Activated naive CD8-positive, alpha-beta T cell treated with anti-CD3 and anti-CD28 coated beads, Interleukin-2, amount 10 ng/mL, durations not matched to agents 7 days and 5 days (primary cell): ENCODE data around the gene TAS2R5. TPM values are rescaled to one million over a fixed set of nuclear protein-coding genes. Genes with fewer than 3 reads are reported as not detected.
"Not testable (repeated sequence)": the region's sequence is repeated elsewhere in the genome, so short reads cannot be mapped to it uniquely, and the experiment has no call there.

Experiments
- ATAC-seq: fragments of 150-1000 bp; cut with Tn5 transposase; one replicate; pipeline ENCODE4 v1.10.0; 2021; ENCODE audit warnings: low read depth, moderate library complexity
- POLR2A ChIA-PET: fragments of 350-600 bp; sonication (Branson Sonifier 250); formaldehyde crosslinking; loops from one replicate; lab custom pipeline; 2021; ENCODE audit warnings: antibody characterized with exemption; lab: Charles Lee
- DNase-seq: peaks from one replicate; pipeline ENCODE4 v3.0.0; 2021
- H3K27ac Mint-ChIP-seq: one replicate; pipeline ENCODE4 v1.8.0; 2022; ENCODE audit warnings: mild to moderate bottlenecking, mixed read lengths
- H3K27me3 Mint-ChIP-seq: one replicate; pipeline ENCODE4 v1.8.0; 2022; ENCODE audit warnings: mild to moderate bottlenecking, moderate library complexity, mixed read lengths
- H3K36me3 Mint-ChIP-seq: one replicate; pipeline ENCODE4 v1.8.0; 2021; ENCODE audit warnings: mild to moderate bottlenecking, mixed read lengths
- H3K4me1 Mint-ChIP-seq: one replicate; pipeline ENCODE4 v1.8.0; 2021; ENCODE audit warnings: mixed read lengths
- H3K4me3 Mint-ChIP-seq: one replicate; pipeline ENCODE4 v1.8.0; 2022; ENCODE audit warnings: mild to moderate bottlenecking, moderate library complexity, mixed read lengths
- H3K9me3 Mint-ChIP-seq: one replicate; pipeline ENCODE4 v1.8.0; 2021; ENCODE audit warnings: mixed read lengths
- total RNA-seq, 2 experiments: library from RNA; stranded (reverse); gene quantifications; one replicate each; pipeline ENCODE4 v1.2.3, GENCODE V29; 2021

Gene TAS2R5
- total RNA-seq: 1 to 10 TPM; 1.7 to 2.6 TPM

DNA sequence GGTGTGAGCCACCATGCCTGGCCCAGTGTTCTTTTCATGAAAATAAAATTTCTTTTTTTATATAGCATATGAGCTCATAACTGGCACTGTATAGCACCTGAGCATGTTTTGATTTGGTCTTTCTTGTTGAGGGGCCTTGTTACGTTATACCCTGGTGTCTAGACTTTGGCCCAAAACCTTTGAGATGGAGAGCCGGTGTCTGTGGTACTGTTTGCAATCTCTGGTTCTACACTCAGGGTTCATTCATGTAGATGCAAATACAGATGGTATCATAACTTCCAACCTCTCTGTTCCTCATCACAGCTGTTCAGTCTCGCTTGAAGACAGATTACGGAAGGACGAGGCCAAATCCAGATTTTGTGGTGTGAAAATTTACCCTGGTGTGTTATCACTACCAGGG, at the start of gene TAS2R5:
TAS2R5 (plus strand) TSS at position 301 of the 400 bp plus-strand sequence. CDS start 145 bp downstream, outside the sequence.
- Mint-ChIP-seq H3K4me1 (peaks cover 2% of the 10 kb centered on the region), H3K27ac (no peak within 1 kb of the TSS), H3K27me3 (no peaks in the 10 kb centered on the region), H3K4me3 (no peak within 1 kb of the TSS), H3K36me3 (peaks cover 7% of the 10 kb centered on the region), H3K9me3 (no peaks in the 10 kb centered on the region)
- DNase-seq (no peak), ATAC-seq (no peak)
- POLR2A ChIA-PET: no interaction called here

DNA sequence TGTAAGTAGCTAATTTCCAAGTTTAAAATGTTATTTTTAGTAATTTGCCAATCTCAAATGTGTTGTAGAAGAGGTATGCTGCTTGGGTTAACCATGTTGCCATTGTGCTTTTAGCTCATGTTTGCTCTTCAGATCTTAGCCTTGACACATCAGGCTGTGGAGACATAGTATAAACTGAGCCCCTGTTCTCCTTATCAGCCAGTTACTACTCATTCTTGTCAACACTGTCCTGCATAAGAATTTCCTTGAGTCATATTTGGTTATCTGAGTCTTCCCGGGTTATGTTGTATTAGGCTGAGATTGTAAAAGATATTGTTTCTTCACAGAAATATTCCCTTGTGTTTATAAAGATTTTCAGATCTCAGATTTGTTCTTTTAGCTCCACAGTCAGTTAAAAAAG, 47.8 kb upstream of the TAS2R5 start:
- POLR2A ChIA-PET: no interaction called here
- H3K9me3 Mint-ChIP-seq: no peaks in the 10 kb centered on the region
- no peak for ATAC-seq
- peaks cover 28% of the 10 kb centered on the region for H3K36me3 Mint-ChIP-seq
- no peak overlapping the region for H3K27ac Mint-ChIP-seq
- no peak overlapping the region for H3K4me3 Mint-ChIP-seq
- H3K4me1 Mint-ChIP-seq: peaks cover 21% of the 10 kb centered on the region
- DNase-seq: no peak
- H3K27me3 Mint-ChIP-seq: no peaks in the 10 kb centered on the region

- DNase-seq (no peak), ATAC-seq (no peak)
- Mint-ChIP-seq H3K4me3 (no peak overlapping the region), H3K4me1 (peaks cover 18% of the 10 kb centered on the region), H3K36me3 (peaks cover 26% of the 10 kb centered on the region), H3K9me3 (no peaks in the 10 kb centered on the region), H3K27ac (no peak overlapping the region), H3K27me3 (no peaks in the 10 kb centered on the region)
- POLR2A ChIA-PET: no interaction called here
These were observed 45.9 kb upstream of the TAS2R5 start for GRCh38 chr7:141744131-141744530.

GRCh38 chr7:141748396-141748795, 41.6 kb upstream of the TAS2R5 start:
- Mint-ChIP-seq H3K27ac (no peak overlapping the region), H3K9me3 (peaks cover 17% of the 10 kb centered on the region), H3K36me3 (peaks cover 57% of the 10 kb centered on the region), H3K27me3 (no peaks in the 10 kb centered on the region), H3K4me1 (peaks cover 3% of the 10 kb centered on the region), H3K4me3 (no peak overlapping the region)
- ATAC-seq (no peak), DNase-seq (no peak)
- POLR2A ChIA-PET: no interaction called here

DNA sequence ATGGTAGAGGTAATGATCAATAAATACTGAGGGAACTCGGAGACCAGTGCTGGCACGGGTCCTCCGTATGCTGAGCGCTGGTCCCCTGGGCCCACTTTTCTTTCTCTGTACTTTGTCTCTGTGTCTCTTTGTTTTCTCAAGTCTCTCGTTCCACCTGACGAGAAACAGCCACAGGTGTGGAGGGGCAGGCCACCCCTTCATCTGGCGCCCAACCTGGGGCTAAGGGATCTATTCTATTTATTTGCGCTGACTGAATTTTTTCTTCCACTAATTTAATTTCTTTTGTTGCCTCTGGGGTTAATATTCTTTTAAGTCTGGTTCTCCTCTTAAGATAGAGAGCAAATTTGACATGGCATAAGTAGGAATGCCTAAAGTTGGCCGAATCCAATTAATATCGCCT, 38.1 kb upstream of the TAS2R5 start:
- Mint-ChIP-seq H3K36me3 (peaks cover 52% of the 10 kb centered on the region), H3K9me3 (peaks cover 17% of the 10 kb centered on the region)
- H3K4me1 Mint-ChIP-seq, POLR2A ChIA-PET, ATAC-seq, H3K4me3 Mint-ChIP-seq, DNase-seq, H3K27ac Mint-ChIP-seq, H3K27me3 Mint-ChIP-seq: not testable (repeated sequence)

- peaks cover 52% of the 10 kb centered on the region for H3K36me3 Mint-ChIP-seq
- no peaks in the 10 kb centered on the region for H3K27me3 Mint-ChIP-seq
- H3K9me3 Mint-ChIP-seq: peaks cover 17% of the 10 kb centered on the region
- H3K4me3 Mint-ChIP-seq: no peak overlapping the region
- H3K27ac Mint-ChIP-seq: no peak overlapping the region
- POLR2A ChIA-PET: no interaction called here
- no peaks in the 10 kb centered on the region for H3K4me1 Mint-ChIP-seq
- no peak for DNase-seq
- ATAC-seq: no peak
These were observed 37.4 kb upstream of the TAS2R5 start for GRCh38 chr7:141752634-141753033.

DNA sequence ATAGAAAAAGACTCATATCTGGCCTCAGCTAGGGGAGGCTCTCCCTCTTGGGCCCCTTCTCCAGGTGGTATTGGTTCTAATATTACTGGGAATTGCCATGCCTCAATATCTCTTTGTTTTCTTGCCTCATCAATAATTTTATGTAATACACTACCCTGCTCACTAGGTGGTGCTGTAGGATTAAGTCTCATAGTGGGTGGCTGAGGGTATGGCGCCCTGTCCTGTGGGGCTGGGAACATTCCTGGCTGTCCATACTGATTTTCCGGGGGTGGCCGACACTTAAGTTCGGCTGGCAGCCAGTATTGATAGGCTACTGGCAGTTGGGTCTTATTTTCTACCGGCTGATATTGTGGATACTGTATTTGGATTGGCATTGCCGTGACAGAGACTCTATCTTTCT, 35.1 kb upstream of the TAS2R5 start:
- Mint-ChIP-seq H3K27ac (no peak overlapping the region), H3K27me3 (no peaks in the 10 kb centered on the region), H3K9me3 (peaks cover 15% of the 10 kb centered on the region), H3K36me3 (peaks cover 53% of the 10 kb centered on the region), H3K4me3 (no peak overlapping the region), H3K4me1 (no peaks in the 10 kb centered on the region)
- DNase-seq (no peak), ATAC-seq (no peak)
- POLR2A ChIA-PET: no interaction called here

DNA sequence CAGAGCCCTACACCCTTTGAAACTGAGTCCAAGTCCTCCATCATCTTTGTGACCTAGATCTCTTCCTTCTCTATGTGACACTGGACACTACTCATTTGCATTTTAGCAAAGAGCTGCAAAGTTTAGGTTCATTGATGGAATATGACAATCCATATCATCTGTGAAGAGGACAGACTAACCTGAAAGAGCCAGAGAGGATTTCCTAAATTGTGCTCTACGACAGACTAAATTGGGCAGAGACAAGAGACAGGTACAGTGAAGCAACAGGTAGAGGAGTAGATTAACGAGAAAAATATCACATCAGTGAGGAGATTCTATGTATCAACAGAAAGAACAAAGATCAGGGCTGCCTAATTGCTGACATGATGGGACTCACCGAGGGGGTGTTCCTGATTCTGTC, 26.2 kb upstream of the TAS2R5 start, which contains the start of gene TAS2R3:
TAS2R3 (plus strand) TSS at position 301 of the 400 bp plus-strand sequence; CDS start at position 363, 62 bp downstream.
- Mint-ChIP-seq H3K9me3 (no peaks in the 10 kb centered on the region), H3K27me3 (no peaks in the 10 kb centered on the region), H3K27ac (no peak within 1 kb of the TSS), H3K36me3 (peaks cover 25% of the 10 kb centered on the region), H3K4me3 (no peak within 1 kb of the TSS), H3K4me1 (no peaks in the 10 kb centered on the region)
- DNase-seq (no peak), ATAC-seq (no peak)
- POLR2A ChIA-PET: no interaction called here

DNA sequence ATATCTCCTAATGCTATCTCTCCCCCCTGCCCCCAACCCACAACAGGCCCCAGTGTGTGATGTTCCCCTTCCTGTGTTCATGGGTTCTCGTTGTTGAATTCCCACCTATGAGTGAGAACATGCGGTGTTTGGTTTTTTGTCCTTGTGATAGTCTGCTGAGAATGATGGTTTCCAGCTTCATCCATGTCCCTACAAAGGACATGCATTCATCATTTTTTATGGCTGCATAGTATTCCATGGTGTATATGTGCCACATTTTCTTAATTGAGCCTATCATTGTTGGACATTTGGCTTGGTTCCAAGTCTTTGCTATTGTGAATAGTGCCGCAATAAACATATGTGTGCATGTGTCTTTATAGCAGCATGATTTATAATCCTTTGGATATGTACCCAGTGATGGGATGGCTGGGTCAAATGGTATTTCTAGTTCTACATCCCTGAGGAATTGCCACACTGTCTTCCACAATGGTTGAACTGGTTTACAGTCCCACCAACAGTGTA, 19.9 kb upstream of the TAS2R5 start:
- H3K27ac Mint-ChIP-seq, H3K4me1 Mint-ChIP-seq, ATAC-seq, H3K9me3 Mint-ChIP-seq, H3K4me3 Mint-ChIP-seq, POLR2A ChIA-PET, H3K27me3 Mint-ChIP-seq, DNase-seq: not testable (repeated sequence)
- H3K36me3 Mint-ChIP-seq: peaks cover 29% of the 10 kb centered on the region

- H3K4me3 Mint-ChIP-seq: no peak within 1 kb of the TSS
- no peak within 1 kb of the TSS for H3K27ac Mint-ChIP-seq
- H3K27me3 Mint-ChIP-seq: no peaks in the 10 kb centered on the region
- POLR2A ChIA-PET: no interaction called here
- H3K9me3 Mint-ChIP-seq: peaks cover 2% of the 10 kb centered on the region
- no peaks in the 10 kb centered on the region for H3K4me1 Mint-ChIP-seq
- peaks cover 45% of the 10 kb centered on the region for H3K36me3 Mint-ChIP-seq
- no peak for ATAC-seq
- DNase-seq: no peak
These were observed 13.6 kb upstream of the TAS2R5 start, which contains the start of gene TAS2R4 for GRCh38 chr7:141776374-141776773. TAS2R4 (plus strand) TSS chr7:141776674; CDS start chr7:141778489, 1,815 bp downstream.

- POLR2A ChIA-PET: no interaction called here
- peaks cover under 1% of the 10 kb centered on the region for H3K36me3 Mint-ChIP-seq
These were observed 4.1 kb upstream of the TAS2R5 start for GRCh38 chr7:141785706-141786552.

GRCh38 chr7:141788296-141788695, 1.7 kb upstream of the TAS2R5 start:
- H3K27me3 Mint-ChIP-seq: no peaks in the 10 kb centered on the region
- ATAC-seq (no peak), DNase-seq (no peak)
- H3K4me3 Mint-ChIP-seq: no peak overlapping the region
- peaks cover 2% of the 10 kb centered on the region for H3K4me1 Mint-ChIP-seq
- H3K27ac Mint-ChIP-seq: no peak overlapping the region
- no peaks in the 10 kb centered on the region for H3K9me3 Mint-ChIP-seq
- POLR2A ChIA-PET: no interaction called here
- peaks cover 4% of the 10 kb centered on the region for H3K36me3 Mint-ChIP-seq

More at GRCh38 chr7:141785706-141786552, 4.1 kb upstream of the TAS2R5 start:
- Mint-ChIP-seq H3K9me3 (no peaks in the 10 kb centered on the region), H3K4me3 (no peak overlapping the region), H3K4me1 (peaks cover 2% of the 10 kb centered on the region), H3K27me3 (no peaks in the 10 kb centered on the region), H3K27ac (no peak overlapping the region)
- DNase-seq (no peak), ATAC-seq (peak; percentile 52)

DNA sequence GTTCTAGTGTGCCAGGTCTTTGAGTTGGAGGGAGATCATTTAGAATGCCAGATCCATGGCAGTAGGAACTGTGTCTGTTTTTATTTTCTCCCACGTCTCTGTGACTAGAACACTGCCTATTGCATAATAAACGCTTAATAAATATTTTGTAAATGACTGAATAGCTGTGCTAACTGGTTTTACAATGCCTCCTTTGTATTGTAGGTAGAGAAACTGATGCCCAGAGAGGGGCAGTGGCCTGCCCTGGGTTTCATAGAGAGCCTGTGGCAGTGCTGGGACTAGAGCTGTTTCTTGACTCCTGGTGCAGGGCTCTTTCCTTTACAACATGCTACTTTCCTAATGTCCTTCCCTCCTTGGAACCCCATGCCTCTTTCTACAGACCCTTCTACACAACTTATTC, 2.5 kb downstream of the TAS2R5 start:
- Mint-ChIP-seq H3K27ac (no peak overlapping the region), H3K27me3 (no peaks in the 10 kb centered on the region), H3K4me3 (no peak overlapping the region), H3K4me1 (no peaks in the 10 kb centered on the region), H3K36me3 (peaks cover 10% of the 10 kb centered on the region), H3K9me3 (no peaks in the 10 kb centered on the region)
- POLR2A ChIA-PET: interaction anchor here (0.6 kb wide), 1 partner anchor 1124 kb away, joined by 3 read pairs; no protein-coding TSS in a partner anchor
- no peak for ATAC-seq
- no peak for DNase-seq

DNA sequence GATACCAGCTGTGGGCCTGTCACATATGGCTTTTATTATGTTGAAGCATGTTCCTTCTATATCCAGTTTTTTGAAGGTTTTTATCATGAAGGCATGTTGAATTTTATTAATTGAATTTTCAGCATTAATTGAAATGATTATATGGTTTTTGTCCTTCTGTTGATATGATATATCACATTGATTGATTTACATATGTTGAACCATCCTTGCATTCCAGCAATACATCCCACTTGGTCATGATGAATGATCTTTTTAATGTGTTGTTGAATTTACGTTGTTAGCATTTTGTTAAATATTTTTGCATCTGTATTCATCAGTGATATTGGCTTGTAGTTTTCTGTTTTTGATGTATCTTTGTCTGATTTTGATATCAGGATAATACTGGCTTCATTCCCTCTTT, 30.1 kb downstream of the TAS2R5 start:
- ATAC-seq: no peak
- peaks cover 9% of the 10 kb centered on the region for H3K9me3 Mint-ChIP-seq
- no peaks in the 10 kb centered on the region for H3K27me3 Mint-ChIP-seq
- peaks cover 1% of the 10 kb centered on the region for H3K36me3 Mint-ChIP-seq
- H3K27ac Mint-ChIP-seq: no peak overlapping the region
- no peak overlapping the region for H3K4me3 Mint-ChIP-seq
- no peaks in the 10 kb centered on the region for H3K4me1 Mint-ChIP-seq
- POLR2A ChIA-PET: no interaction called here
- no peak for DNase-seq
